SKM-1 (cell line): Measurements from ENCODE around the gene POLR2B.
"Not testable (repeated sequence)": the region's sequence is repeated elsewhere in the genome, so short reads cannot be mapped to it uniquely, and the experiment has no call there.

Experiments used
- DNase-seq: peaks from one replicate; lab custom pipeline; 2025; ENCODE audit not compliant: unreplicated experiment; lab: John Stamatoyannopoulos, UW

Gene POLR2B

DNA sequence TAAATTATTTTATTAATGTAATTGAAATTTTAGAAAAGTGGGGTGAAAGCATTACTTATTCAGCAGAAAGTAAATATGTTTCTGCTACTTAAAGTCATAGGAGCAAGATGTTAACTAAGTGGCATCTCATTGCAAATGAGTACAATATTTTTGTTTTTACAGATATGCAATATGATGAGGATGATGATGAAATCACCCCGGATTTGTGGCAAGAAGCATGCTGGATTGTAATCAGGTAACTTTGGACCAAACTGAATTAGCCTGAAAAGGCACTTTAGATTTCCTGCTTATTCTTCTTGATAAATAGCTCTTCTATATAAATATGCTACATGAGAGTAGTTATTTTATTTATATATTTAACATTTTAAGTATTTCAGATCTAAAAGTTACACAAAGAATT, 7.5 kb downstream of the POLR2B start:
- no peak for DNase-seq

DNA sequence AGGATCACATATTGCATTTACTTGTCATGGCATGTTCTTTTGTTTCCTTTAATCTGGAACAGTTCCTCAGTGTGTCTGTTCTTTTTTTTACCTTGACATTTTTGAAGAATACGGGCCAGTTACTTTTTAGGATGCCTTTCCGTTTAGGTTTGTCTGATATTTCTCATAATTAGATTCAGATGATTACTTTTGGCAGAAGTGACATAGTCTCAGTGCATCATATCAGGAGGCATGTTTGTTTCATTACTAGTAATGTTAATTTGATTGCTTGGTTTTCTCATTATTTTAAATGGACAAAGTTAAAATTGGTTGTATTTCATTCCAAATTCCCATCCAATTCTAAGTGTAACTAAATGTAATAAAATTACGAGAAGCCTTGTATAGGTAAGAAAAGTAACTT, 8.3 kb downstream of the POLR2B start:
- DNase-seq = no peak

DNA sequence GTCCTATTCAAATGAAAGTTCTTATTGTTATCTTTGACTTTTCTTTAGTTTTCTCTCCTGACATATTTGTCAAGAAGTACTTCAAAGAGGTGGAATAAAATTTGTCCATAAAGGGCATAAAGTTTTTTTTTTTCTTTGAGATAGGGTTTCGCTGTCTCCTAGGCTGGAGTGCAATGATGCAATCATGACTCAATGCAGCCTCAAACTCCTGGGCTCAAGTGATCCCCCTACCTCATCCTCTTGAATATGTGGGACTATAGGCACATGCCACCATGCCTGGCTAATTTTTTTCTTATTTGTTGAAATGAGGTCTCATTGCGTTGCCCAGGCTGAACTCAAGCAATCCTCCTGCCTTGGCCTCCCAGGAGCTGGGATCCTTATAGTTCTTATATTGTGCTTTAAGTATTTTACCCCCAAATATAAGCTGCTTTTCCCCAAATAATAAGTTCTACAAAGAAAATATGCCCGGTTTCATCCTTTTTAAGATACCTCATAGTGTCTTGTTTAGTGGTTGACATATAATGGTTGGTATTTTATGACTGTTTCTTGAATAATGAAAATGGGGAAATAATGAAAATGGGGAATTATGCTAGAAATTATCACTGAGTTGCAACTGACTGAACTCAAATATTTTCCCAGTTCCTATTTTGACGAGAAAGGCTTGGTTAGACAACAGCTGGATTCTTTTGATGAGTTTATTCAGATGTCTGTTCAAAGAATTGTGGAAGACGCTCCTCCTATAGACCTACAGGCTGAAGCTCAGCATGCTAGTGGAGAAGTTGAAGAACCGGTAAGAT, 11.6 kb downstream of the POLR2B start:
- DNase-seq = no peak

DNA sequence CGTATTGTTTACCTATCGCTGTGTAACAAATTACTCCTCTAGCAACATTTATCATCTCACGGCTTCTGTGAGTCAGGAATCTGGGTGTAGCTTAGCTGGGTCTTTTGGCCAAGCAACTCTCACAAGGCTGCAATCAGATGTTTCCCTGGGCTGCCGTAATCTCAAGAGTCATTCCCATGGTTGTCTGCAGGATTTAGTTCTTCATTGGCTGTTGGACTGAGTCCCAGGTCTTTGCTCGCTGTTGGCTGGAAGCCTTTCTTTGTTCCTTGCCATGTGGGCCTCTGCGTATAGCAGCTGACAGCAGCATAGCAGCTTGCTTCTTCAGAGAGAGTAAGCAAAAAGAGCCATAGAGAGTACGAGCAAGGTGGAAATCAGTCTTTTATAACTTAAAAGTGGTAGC, 16.8 kb downstream of the POLR2B start:
- no peak for DNase-seq

DNA sequence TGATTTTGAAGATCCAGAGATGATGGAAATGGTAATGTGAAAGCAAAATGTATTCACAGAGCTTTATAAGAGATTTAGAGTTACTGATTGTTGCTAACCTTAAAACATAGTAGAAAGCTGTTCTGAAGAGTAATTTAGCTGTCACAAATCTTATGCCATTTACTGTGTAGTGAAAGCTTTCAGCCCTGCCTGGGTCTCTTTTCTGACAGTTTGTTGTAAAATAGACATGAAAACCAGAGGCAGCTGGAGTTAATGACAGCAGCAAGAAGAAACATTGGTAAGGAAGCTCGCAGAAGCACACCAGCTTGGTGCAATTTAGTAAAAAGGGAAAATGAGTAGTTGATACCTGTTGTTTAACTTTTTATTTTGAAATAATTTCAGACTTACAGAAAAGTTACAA, 21.1 kb downstream of the POLR2B start:
- DNase-seq = no peak

DNA sequence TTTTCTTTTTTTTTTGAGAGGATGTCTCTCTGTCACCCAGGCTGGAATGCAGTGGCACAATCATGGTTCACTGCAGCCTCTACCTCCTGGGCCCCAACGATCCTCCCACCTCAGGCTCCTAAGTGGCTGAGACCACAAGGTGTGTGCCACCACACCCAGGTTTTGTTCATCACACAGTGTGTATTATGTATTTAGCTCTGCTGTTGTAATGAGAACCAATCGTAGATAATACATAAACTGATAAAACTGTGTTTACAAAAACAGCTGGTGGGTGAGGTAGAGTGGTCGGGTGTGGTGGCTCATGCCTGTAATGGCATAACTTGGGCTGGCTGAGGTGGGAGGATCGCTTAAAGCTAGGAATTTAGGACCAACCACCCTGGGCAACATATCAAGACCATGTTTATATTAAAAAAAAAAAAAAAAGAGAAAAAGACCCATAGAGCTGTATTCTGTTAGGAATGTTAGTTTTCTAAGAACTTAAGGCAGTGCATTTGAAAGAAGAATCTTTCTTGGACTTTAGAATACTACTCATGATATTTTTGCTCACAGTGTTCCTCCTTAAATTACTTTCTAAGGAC, 34.9 kb downstream of the POLR2B start:
- no peak for DNase-seq

DNA sequence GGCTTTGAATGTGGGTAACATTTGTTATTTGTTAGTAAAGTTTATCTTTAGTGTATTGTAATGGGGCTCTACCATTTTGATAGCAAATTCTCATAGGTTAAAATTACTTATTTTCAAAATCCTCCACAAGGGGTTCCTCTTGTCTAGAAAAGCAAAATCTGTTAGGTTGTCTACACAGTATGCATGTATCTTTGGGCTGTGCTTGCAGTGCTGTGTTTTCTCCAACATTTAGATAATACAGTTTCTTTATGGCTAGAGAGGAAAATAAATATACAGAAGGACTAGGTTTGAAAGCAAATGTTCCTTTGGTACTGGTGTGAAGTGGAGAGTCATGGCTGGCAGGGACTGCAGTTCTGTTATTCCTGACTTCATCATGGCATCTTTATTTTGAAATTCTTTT, 40.3 kb downstream of the POLR2B start:
- no peak for DNase-seq

DNA sequence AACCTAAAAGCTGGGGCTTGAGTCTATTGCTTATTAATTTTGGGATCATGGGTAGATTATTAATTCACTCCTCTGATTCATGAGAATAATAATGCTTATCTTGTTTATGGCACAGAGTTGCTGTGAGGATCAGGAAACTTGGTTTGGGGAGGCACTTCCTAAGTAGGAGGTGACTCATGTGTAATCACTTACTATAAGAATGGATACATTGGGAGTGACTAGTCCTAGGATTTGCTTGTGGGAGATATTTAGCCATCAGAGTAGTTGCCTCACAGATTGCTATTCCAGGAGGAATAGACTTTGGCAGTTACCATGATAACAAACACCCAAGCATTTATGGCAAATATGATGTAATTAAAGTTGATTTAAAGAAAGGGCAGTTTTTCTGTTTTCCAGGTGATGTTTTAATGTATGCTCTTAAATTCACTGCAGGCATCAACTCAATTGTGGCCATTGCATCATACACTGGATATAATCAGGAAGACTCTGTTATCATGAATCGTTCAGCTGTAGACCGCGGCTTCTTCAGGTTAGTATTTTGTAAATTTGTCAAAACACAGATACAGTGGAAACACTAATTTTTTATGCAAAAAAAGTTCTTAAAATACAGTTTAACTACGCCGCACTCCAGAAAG, 41.9 kb downstream of the POLR2B start:
- no peak for DNase-seq

DNA sequence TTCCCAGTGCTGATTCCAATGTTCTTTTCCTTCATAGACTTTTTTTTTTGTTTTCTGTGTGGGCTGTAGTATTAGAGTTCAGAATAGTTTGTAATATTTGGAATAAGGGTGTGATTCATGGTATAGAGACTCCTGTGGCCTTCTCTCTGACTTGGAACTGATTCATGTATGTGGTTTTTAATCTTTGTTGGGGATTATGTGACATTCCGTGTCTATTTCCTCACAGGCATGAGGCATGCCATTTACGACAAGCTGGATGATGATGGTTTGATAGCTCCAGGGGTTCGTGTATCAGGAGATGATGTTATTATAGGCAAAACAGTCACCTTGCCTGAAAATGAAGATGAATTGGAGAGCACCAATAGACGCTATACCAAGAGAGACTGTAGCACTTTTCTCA, 44.4 kb downstream of the POLR2B start:
- no peak for DNase-seq

DNA sequence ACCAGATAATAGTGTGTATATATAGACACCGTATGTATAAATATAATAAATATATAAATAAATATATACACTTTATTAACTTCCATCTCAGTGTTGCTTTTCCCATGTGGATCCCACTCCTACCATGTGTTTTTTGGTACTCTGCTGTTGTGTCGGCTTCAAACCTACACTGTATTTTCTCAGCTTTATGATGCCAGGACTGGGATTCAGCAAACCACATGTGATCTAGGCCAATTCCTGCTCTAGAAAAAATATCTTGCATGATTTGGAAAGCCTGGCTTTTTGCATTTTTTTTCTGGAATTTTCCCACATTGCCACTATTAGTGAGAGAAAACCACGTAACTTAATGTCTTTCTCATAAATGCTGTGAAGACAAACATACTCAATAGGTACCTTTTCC, 55.8 kb downstream of the POLR2B start:
- DNase-seq = no peak

DNA sequence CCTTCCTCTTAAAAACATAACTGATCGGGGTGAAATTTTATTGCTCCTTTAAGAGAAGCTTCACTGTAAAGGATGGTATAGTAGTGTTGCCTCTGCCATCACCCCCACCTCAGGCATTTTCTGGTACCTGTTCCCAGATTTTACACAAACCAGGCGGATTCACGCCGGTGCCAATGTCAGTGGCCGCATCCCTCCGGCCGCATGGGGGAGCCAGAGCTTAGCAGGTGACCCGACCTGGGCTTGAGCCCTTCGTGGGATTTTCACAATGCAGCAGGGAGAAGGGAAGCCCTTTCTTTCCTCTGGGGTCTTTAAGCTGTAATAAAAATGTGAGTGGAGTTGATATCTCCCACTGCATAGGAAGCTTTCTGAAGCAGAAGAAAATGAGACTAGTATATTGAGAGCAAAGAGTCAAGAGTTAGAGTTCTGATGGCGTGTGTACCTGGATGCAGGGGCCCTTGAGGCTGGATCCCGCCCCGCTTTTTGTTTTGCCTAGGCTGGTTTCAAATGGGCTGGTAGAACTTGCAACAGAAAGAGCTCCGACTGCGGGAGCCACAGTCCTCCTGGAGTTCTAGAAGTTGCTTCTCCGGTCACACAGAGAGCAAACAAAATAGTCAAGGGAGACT, 59.4 kb downstream of the POLR2B start:
- DNase-seq = no peak

DNA sequence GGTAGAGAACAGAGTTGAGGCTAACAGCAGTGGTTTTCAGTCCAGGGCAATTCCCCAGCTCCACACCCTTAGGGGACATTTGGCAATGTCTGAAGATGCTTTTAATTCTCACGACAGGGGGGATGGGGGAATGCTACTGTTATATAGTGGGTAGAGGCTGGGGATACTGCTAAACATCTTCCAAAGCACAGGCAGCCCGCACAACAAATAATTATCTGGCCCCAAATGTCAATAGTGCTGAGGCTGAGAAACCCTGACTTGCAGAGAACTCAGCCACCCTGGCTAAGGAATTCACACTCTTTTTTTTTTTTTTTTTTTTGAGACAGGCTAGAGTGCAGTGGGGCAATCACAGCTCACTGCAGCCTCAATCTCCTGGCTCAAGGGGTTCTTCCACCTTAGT, 60.6 kb downstream of the POLR2B start:
- no peak for DNase-seq

DNA sequence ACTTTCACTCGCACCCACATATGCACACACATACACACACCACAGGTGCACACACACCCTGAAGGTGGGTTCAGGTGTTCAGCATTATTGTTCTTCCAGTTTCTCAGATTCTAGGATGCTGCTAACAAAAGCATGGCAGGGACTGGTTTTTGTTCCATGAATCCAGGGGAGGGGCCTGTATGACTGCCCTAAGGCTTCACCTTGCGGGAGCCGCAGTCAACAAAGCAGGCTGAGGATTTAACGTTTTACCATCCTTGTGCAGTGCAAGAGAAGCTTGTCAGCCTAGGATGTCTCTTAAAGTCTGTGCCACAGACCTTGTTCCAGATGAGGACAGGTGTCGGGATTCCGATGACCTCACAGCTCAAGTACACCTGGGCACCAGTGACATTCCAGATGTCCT, 61.8 kb downstream of the POLR2B start:
- no peak for DNase-seq

DNA sequence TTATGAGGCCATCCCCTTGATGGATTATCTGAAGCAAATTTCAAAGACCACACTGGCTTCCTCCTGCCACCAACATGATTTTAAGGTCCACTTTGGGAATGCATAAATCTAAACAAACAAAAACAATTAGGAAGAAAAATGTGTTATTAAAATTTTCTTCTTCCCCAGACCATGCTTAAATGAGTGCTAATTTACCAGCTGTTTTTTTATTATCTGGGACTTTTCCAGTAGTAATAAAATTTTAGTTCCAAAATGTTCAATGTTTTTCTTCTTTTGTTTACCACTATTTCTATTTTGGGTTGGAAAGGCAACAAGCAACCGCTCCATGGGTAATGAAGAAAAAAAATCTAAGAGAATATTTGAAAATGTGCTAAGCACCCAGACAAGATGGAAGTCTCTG, 62.3 kb downstream of the POLR2B start:
- DNase-seq = no peak

DNA sequence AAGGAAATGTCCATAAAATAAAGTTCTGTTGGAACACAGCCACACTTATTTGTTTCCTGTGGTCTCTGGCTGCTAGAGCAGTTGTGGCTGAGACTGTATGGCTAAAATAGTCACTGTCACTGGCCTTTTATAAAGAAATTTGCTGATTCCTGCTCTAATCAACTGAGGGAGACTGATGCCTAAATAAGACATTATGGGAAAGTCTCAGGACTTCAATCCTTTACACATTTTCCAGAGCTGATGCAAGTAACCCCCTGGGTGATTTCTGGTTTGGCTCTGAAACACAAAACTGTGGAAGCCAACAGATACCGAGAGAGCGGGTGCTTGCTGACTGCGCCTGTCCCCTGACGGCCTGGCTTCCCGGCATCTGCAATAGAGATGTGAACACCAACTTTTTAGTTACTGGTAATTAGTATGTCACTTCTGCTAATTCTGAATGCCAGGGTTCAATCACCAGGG, 64.0 kb downstream of the POLR2B start:
- DNase-seq = no peak

DNA sequence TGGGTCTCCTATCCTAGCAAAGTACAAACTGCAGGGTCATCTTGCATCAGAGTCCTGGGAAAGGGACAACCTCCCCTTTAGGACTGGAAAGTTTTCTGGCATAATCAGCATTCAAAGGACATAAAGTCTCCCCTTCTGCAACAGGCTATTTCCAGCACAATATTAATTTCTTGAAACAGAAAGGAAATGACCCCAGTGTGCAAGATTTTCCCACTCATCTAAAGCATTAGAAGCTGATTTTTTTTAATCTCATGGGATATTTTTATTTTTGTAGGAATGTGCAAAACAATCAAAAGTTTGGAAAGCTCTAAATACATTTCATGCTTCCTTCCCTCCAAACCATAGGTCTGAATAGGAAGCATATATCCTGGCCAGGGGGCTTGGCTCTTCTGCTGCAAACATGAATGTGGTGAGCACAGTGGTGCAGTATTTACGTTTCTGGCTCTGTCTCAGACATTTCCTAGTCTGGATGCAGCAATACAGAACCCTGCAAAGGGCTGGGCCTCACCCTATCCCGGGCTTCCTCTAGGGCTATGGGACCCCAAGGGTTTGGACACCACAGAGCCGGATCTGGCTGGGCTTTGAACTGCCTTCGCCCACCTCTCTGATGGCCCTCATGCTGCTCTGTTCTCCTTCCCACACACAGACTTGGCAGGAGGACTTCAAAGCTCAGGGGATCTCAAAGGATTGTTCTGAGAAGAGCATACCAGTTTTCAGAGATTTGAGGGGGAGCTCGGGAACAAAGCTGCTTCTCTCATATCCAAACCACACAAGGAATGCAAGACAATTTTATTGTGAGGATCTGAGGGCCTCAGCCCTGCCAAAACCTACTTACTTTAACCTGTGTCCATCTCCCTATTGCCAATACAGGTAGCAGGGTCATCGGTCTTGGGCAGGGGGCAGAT, 64.9 kb downstream of the POLR2B start:
- no peak for DNase-seq

DNA sequence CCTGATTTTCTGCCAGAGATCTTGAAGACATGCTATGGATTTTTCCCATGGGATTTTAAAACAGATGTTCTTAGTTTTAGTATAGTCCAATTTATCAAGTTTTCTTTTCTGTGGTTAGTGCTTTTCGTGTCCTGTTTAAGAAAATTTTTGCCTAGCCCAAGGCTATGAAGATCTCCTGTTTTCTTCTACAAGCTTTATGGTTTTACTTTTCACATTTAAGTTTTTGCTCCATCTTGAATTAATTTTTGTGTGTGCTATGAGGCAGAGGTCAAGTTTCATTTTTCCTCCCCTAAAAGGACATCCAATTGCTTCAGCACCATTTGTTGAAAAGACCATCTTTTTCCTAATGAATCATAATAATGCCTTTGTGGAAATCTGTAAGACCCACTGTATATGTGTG, 65.6 kb downstream of the POLR2B start:
- no peak for DNase-seq

DNA sequence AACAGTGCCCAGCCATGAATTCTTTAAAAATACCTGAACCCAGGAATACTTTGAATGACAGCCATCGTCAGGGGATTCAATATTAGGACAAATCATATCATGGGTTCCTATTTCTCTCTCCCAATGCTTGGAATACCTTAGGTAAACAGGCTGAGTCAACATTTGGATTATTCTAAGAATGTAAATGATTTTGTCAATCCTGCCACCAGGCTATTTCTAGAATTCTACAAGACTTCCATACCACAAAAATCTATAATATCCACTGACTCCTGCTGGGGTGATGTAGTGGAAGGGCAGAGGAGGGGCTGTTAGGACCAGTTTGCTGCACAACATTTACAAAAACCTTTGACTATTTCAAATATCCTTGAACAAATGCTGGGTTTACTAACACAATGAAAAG, 66.3 kb downstream of the POLR2B start:
- DNase-seq = no peak

DNA sequence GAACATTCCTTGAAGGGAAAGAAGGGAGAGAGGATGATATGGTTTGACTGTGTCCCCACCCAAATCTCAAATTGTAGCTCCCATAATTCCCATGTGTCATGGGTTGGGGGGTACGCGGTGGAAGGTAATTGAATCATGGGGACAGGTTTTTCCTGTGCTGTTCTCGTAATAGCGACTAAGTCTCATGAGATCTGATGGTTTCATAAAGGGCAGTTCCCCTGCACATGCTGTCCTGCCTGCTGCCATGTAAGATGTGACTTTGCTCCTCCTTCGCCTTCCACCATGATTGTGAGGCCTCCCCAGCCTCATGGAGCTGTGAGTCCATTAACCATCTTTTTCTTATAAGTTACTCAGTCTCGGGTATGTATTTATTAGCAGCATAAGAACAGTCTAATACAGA, 68.3 kb downstream of the POLR2B start:
- not testable (repeated sequence) for DNase-seq

DNA sequence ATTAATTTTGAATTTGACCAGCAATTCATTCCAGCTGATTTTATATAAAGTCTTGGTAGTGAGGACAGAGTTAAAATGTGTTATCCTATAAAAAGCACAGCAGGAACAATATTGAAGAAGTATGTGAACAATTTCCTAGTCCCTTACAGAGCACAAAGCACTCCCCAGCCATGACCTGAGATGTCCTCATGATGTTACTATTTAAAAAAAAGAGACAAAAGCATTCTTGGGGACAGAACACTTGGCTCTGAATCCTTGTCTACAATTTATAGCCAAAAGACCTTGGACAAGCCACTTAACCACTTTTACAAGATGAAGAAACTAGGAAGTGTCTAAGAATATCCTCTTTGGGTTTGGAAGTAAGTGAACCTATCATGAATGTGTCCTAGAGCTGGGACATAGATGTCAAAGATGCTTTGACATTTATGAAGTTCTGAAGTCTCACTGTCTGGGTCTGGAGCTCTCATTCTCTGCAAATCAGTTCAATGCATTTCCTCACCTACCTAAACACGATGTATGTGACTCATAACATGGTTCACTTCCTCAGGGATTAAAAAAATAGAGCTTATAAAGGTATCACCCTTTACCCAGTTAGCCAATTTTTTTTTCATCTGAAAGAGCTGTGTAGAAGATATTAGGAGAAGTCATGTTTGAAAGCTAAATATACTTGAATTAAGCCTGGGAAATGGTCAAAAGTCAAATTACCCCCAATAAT, 70.1 kb downstream of the POLR2B start:
- no peak for DNase-seq
